CD14-positive monocyte (primary cell): ENCODE data around the gene HOXA7. TPM values are rescaled to one million over a fixed set of nuclear protein-coding genes. Genes with fewer than 3 reads are reported as not detected.

ENCODE experiments used
- DNase-seq, 3 donors: peaks; one replicate each; pipeline ENCODE4 v3.0.0-alpha.2; 2011 to 2022
- H2AFZ ChIP-seq: 2 replicates; pipeline ENCODE4 v1.6.0; 2012; ENCODE audit warnings: mild to moderate bottlenecking, low read depth, low read length, inconsistent platforms; ENCODE audit not compliant: insufficient read depth, poor library complexity, severe bottlenecking
- H3K27ac ChIP-seq, 2 donors: 1 replicate in 1 of 2; 2 replicates in 1 of 2; pipeline ENCODE4 v1.5.1; 2012 to 2013; ENCODE audit warnings: low read length in 2 of 2, control low read depth in 1 of 2, inconsistent platforms in 1 of 2, low read depth in 1 of 2, mild to moderate bottlenecking in 1 of 2
- H3K27me3 ChIP-seq, 2 donors: one replicate each; pipeline versions ENCODE4 v1.6.0 to v1.6.1; 2011 to 2013; ENCODE audit warnings: low read length in 2 of 2; ENCODE audit not compliant: control insufficient read depth in 2 of 2, insufficient read depth in 2 of 2
- H3K36me3 ChIP-seq, 2 donors: replicated peaks in 1 of 2; 1 replicate in 1 of 2; 2 replicates in 1 of 2; pipeline versions ENCODE4 v1.5.1 to v1.6.1; 2012 to 2013; ENCODE audit warnings: low read length in 2 of 2, control low read depth in 1 of 2, inconsistent platforms in 1 of 2, mild to moderate bottlenecking in 1 of 2; ENCODE audit not compliant: insufficient read depth in 2 of 2, control insufficient read depth in 1 of 2
- H3K4me1 ChIP-seq, 2 donors: 1 replicate in 1 of 2; 2 replicates in 1 of 2; pipeline versions ENCODE4 v1.5.1 to v1.6.1; 2012 to 2013; ENCODE audit warnings: low read length in 2 of 2, control low read depth in 1 of 2, inconsistent platforms in 1 of 2, mild to moderate bottlenecking in 1 of 2, moderate library complexity in 1 of 2; ENCODE audit not compliant: insufficient read depth in 2 of 2, control insufficient read depth in 1 of 2
- H3K4me2 ChIP-seq: replicated peaks from 2 replicates; pipeline ENCODE3; 2012; ENCODE audit warnings: low read length, moderate library complexity, mild to moderate bottlenecking; ENCODE audit not compliant: poor library complexity, severe bottlenecking; ENCODE audit errors: extremely low read depth
- H3K4me3 ChIP-seq, 3 experiments: fragments of 200-600 bp in 1 of 3; sonication (generic) in 1 of 3; replicated peaks in 1 of 3; 1 replicate in 2 of 3; 2 replicates in 1 of 3; pipeline ENCODE4 v1.5.1; 2011 to 2013; ENCODE audit warnings: low read length in 3 of 3, mild to moderate bottlenecking in 3 of 3, control low read depth in 2 of 3, low read depth in 2 of 3, inconsistent platforms in 1 of 3, moderate library complexity in 1 of 3
- H3K79me2 ChIP-seq: 2 replicates; pipeline ENCODE4 v1.6.0; 2012; ENCODE audit warnings: mild to moderate bottlenecking, control low read depth, inconsistent platforms, low read length, moderate library complexity; ENCODE audit not compliant: insufficient read depth
- H3K9ac ChIP-seq: 2 replicates; pipeline ENCODE4 v1.6.0; 2017; ENCODE audit warnings: low read length, mild to moderate bottlenecking; ENCODE audit not compliant: insufficient read depth, poor library complexity, severe bottlenecking
- H3K9me3 ChIP-seq, 2 donors: replicated peaks in 1 of 2; 1 replicate in 1 of 2; 2 replicates in 1 of 2; pipeline versions ENCODE4 v1.5.1 to v1.6.1; 2012 to 2013; ENCODE audit warnings: low read length in 2 of 2, control low read depth in 1 of 2; ENCODE audit not compliant: control insufficient read depth in 1 of 2, insufficient read depth in 1 of 2
- H4K20me1 ChIP-seq: 2 replicates; pipeline ENCODE4 v1.6.0; 2012; ENCODE audit warnings: mild to moderate bottlenecking, low read length, control low read depth, moderate library complexity; ENCODE audit not compliant: insufficient read depth
- H3K27ac Mint-ChIP-seq, 7 donors: one replicate each; pipeline ENCODE4 v1.8.0; 2020; ENCODE audit warnings: mild to moderate bottlenecking in 7 of 7, mixed read lengths in 7 of 7, moderate library complexity in 6 of 7, inconsistent platforms in 2 of 7
- H3K27me3 Mint-ChIP-seq, 3 donors: one replicate each; pipeline ENCODE4 v1.8.0; 2021 to 2022; ENCODE audit warnings: low read depth in 3 of 3, mild to moderate bottlenecking in 3 of 3, mixed read lengths in 3 of 3, moderate library complexity in 3 of 3, inconsistent platforms in 1 of 3
- H3K36me3 Mint-ChIP-seq, 2 donors: one replicate each; pipeline ENCODE4 v1.8.0; 2020; ENCODE audit warnings: mixed read lengths in 2 of 2, inconsistent platforms in 1 of 2, mild to moderate bottlenecking in 1 of 2
- H3K4me1 Mint-ChIP-seq: one replicate; pipeline ENCODE4 v1.8.0; 2020; ENCODE audit warnings: mild to moderate bottlenecking, mixed read lengths
- H3K4me3 Mint-ChIP-seq, 2 donors: one replicate each; pipeline ENCODE4 v1.8.0; 2020; ENCODE audit warnings: mild to moderate bottlenecking in 2 of 2, mixed read lengths in 2 of 2, moderate library complexity in 1 of 2
- H3K9me3 Mint-ChIP-seq, 7 donors: one replicate each; pipeline ENCODE4 v1.8.0; 2020 to 2022; ENCODE audit warnings: mixed read lengths in 7 of 7, mild to moderate bottlenecking in 6 of 7, moderate library complexity in 6 of 7, inconsistent platforms in 2 of 7
- WGBS: methylation state at CpG from one replicate; pipeline ENCODE4 v1.1.5; 2013; ENCODE audit warnings: missing lambda C conversion rate; ENCODE audit not compliant: insufficient coverage; 5-methylcytosine and 5-hydroxymethylcytosine counted together
- intact Hi-C, 2 donors: fragments of 100-400 bp; cut with micrococcal nuclease; formaldehyde crosslinking; loops; one replicate each; pipeline versions ENCODE4 v1.15.0 to v1.15.1; 2023
- polyA plus RNA-seq, 3 donors: library from polyadenylated mRNA; depleted of rRNA in 1 of 3; unstranded in 2 of 3; stranded (reverse) in 1 of 3; fragments of 300-500 nt in 2 of 3; fragments of >200 nt in 1 of 3; fragmentation: Illumina TruSeq in 2 of 3; gene quantifications; 1 replicate in 2 of 3; 2 replicates in 1 of 3; pipeline ENCODE4 v1.2.3, GENCODE V29; 2012 to 2021
- TF ChIP-seq, protein P1 (sequence below): fragments of 200-600 bp; IDR thresholded peaks from one replicate; pipeline ENCODE4 v1.8.0; 2022; ENCODE audit warnings: antibody characterized with exemption, mild to moderate bottlenecking

The HOXA7 gene
- polyA plus RNA-seq, 3 donors = not detected

GRCh38 chr7:27143950-27144780 is 12.3 kb downstream of the HOXA7 start:
- Histone ChIP-seq H3K27ac (no peak overlapping the region), H3K9ac (no peak overlapping the region), H3K27me3 (peaks cover 30 to 64% of the 10 kb centered on the region in 2 donors), H3K79me2 (no peaks in the 10 kb centered on the region), H3K4me1 (peaks cover 13 to 18% of the 10 kb centered on the region in 2 donors), H3K4me3 (peak overlapping the region in 1 of 3 experiments; percentile 70), H2AFZ (no peak overlapping the region), H3K36me3 (no peaks in the 10 kb centered on the region), H4K20me1 (no peaks in the 10 kb centered on the region), H3K4me2 (peak overlapping the region; percentile 67), H3K9me3 (peaks cover 22 to 30% of the 10 kb centered on the region in 2 donors)
- DNase-seq = no peak
- Mint-ChIP-seq H3K4me1 (peaks cover 21% of the 10 kb centered on the region), H3K27me3 (peaks cover 55 to 71% (median 68%) of the 10 kb centered on the region in 3 donors), H3K27ac (no peak overlapping the region), H3K36me3 (peaks cover 3 to 14% of the 10 kb centered on the region in 2 donors), H3K9me3 (peaks cover 13 to 43% (median 37%) of the 10 kb centered on the region in 7 donors), H3K4me3 (peak overlapping the region in 1 of 2 donors; percentile 92)
- TF ChIP-seq, protein P1, sequence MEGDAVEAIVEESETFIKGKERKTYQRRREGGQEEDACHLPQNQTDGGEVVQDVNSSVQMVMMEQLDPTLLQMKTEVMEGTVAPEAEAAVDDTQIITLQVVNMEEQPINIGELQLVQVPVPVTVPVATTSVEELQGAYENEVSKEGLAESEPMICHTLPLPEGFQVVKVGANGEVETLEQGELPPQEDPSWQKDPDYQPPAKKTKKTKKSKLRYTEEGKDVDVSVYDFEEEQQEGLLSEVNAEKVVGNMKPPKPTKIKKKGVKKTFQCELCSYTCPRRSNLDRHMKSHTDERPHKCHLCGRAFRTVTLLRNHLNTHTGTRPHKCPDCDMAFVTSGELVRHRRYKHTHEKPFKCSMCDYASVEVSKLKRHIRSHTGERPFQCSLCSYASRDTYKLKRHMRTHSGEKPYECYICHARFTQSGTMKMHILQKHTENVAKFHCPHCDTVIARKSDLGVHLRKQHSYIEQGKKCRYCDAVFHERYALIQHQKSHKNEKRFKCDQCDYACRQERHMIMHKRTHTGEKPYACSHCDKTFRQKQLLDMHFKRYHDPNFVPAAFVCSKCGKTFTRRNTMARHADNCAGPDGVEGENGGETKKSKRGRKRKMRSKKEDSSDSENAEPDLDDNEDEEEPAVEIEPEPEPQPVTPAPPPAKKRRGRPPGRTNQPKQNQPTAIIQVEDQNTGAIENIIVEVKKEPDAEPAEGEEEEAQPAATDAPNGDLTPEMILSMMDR = peak; percentile 0
- 87% methylated on average over 28 of the region's 40 CpGs for WGBS
- intact Hi-C loops = loop anchor here in 1 of 2 donors (5.0 kb wide), 1 partner anchor 282 kb away; the partner anchor contains the start of gene SKAP2

GRCh38 chr7:27143023-27143949 is 13.2 kb downstream of the HOXA7 start, which contains the start of gene HOXA5:
Gene HOXA5 (minus strand): TSS chr7:27143681. CDS start chr7:27143607, 74 bp downstream.
- H3K4me3 Mint-ChIP-seq = peak within 1 kb of the TSS; percentile 81 to 92
- DNase-seq = peak; percentile 57 to 87 (median 72)
- TF ChIP-seq, protein P1 = peak; percentile 47
- H3K27ac Mint-ChIP-seq = peak within 1 kb of the TSS in 6 of 7 donors; percentile 50 to 85 (median 68)
- H3K9me3 Mint-ChIP-seq = peaks cover 13 to 39% (median 34%) of the 10 kb centered on the region in 7 donors
- H3K4me1 ChIP-seq = peaks cover 11 to 14% of the 10 kb centered on the region in 2 donors
- WGBS = 81% methylated on average over 79 of the region's 86 CpGs
- H3K27me3 ChIP-seq = peaks cover 21 to 56% of the 10 kb centered on the region in 2 donors
- peak within 1 kb of the TSS; percentile 27 to 70 (median 29) for H3K4me3 ChIP-seq
- H3K9ac ChIP-seq = peak within 1 kb of the TSS; percentile 40
- no peaks in the 10 kb centered on the region for H4K20me1 ChIP-seq
- peaks cover 18% of the 10 kb centered on the region for H3K4me1 Mint-ChIP-seq
- peak within 1 kb of the TSS; percentile 67 for H3K4me2 ChIP-seq
- no peaks in the 10 kb centered on the region for H3K79me2 ChIP-seq
- peaks cover 46 to 63% (median 59%) of the 10 kb centered on the region in 3 donors for H3K27me3 Mint-ChIP-seq
- H3K36me3 ChIP-seq = no peaks in the 10 kb centered on the region
- H2AFZ ChIP-seq = peak within 1 kb of the TSS; percentile 53
- peaks cover 3 to 11% of the 10 kb centered on the region in 2 donors for H3K36me3 Mint-ChIP-seq
- intact Hi-C loops = loop anchor here in 1 of 2 donors (5.0 kb wide), 1 partner anchor 281 kb away; the partner anchor contains the start of gene SKAP2
- H3K27ac ChIP-seq = peak within 1 kb of the TSS in 1 of 2 donors; percentile 36
- peaks cover 22 to 23% of the 10 kb centered on the region in 2 donors for H3K9me3 ChIP-seq
